Right atrium auricular region (tissue), 2 donors: ENCODE results near the gene PNLIPRP1. TPM values are rescaled to one million over a fixed set of nuclear protein-coding genes. Genes with fewer than 3 reads are reported as not detected.
A peak's percentile ranks its signal among the peaks of the same experiment; 100 is the strongest.

Experiments
- DNase-seq: peaks from one replicate; pipeline ENCODE4 v3.0.0-alpha.2; 2019; ENCODE audit warnings: low spot score
- H3K27ac ChIP-seq, 2 donors: fragments of 200-600 bp; sonication (generic); 1 replicate in 1 of 2; 2 replicates in 1 of 2; pipeline ENCODE4 v1.5.1; 2016 to 2019
- H3K27me3 ChIP-seq, 2 donors: fragments of 200-600 bp; sonication (generic); one replicate each; pipeline versions ENCODE4 v1.5.1 to v1.6.0; 2017 to 2019
- H3K36me3 ChIP-seq: fragments of 200-600 bp; sonication (generic); one replicate; pipeline ENCODE4 v1.5.1; 2016
- H3K4me1 ChIP-seq, 2 donors: fragments of 200-600 bp; sonication (generic); one replicate each; pipeline versions ENCODE4 v1.5.1 to v1.6.0; 2017 to 2019
- H3K4me3 ChIP-seq, 2 donors: fragments of 200-600 bp; sonication (generic); 1 replicate in 1 of 2; 2 replicates in 1 of 2; pipeline ENCODE4 v1.5.1; 2017 to 2019; ENCODE audit warnings: mild to moderate bottlenecking in 1 of 2, moderate library complexity in 1 of 2
- H3K9me3 ChIP-seq, 2 donors: fragments of 200-600 bp; sonication (generic); one replicate each; pipeline ENCODE4 v1.5.1; 2019
- CTCF ChIP-seq, 2 donors: fragments of 200-600 bp; sonication (generic); IDR thresholded peaks; one replicate each; pipeline ENCODE4 v1.5.1; 2019; ENCODE audit warnings: antibody characterized with exemption in 2 of 2
- total RNA-seq, 2 donors: library from RNA; depleted of rRNA; stranded (reverse); fragments of >200 nt; gene quantifications; one replicate each; pipeline ENCODE4 v1.1.0, GENCODE V29; 2016

PNLIPRP1 gene
- total RNA-seq, 2 donors from 2014 or later = not detected

GRCh38 chr10:116648903-116649302, 58.1 kb downstream of the PNLIPRP1 start:
- no peak overlapping the region for H3K4me3 ChIP-seq
- no peaks in the 10 kb centered on the region for H3K4me1 ChIP-seq
- no peak for TF ChIP-seq CTCF (IDR thresholded peaks at IDR 0.05)
- H3K27ac ChIP-seq = no peak overlapping the region
- no peaks in the 10 kb centered on the region for H3K27me3 ChIP-seq
- H3K9me3 ChIP-seq = peaks cover 3 to 12% of the 10 kb centered on the region in 2 donors
- DNase-seq = no peak
- no peaks in the 10 kb centered on the region for H3K36me3 ChIP-seq

GRCh38 chr10:116653885-116654284, 63.1 kb downstream of the PNLIPRP1 start:
- no peak overlapping the region for H3K4me3 ChIP-seq
- H3K4me1 ChIP-seq = no peaks in the 10 kb centered on the region
- H3K27me3 ChIP-seq = no peaks in the 10 kb centered on the region
- no peak overlapping the region for H3K27ac ChIP-seq
- H3K36me3 ChIP-seq = no peaks in the 10 kb centered on the region
- no peak for TF ChIP-seq CTCF (IDR thresholded peaks at IDR 0.05)
- no peak for DNase-seq
- H3K9me3 ChIP-seq = peaks cover 3 to 10% of the 10 kb centered on the region in 2 donors

GRCh38 chr10:116654816-116655215, 64.1 kb downstream of the PNLIPRP1 start:
- Histone ChIP-seq H3K36me3 (no peaks in the 10 kb centered on the region), H3K27me3 (no peaks in the 10 kb centered on the region), H3K4me1 (no peaks in the 10 kb centered on the region), H3K9me3 (peaks cover 0 to 4% of the 10 kb centered on the region in 2 donors), H3K27ac (no peak overlapping the region), H3K4me3 (no peak overlapping the region)
- TF ChIP-seq CTCF (IDR thresholded peaks at IDR 0.05) = peak in 1 of 2 donors; percentile 22
- DNase-seq = no peak

GRCh38 chr10:116655568-116655967, 64.8 kb downstream of the PNLIPRP1 start:
- TF ChIP-seq CTCF (IDR thresholded peaks at IDR 0.05) = no peak
- H3K27me3 ChIP-seq = no peaks in the 10 kb centered on the region
- peak; percentile 28 for DNase-seq
- H3K27ac ChIP-seq = no peak overlapping the region
- no peak overlapping the region for H3K4me3 ChIP-seq
- H3K36me3 ChIP-seq = no peaks in the 10 kb centered on the region
- H3K4me1 ChIP-seq = no peaks in the 10 kb centered on the region
- no peaks in the 10 kb centered on the region for H3K9me3 ChIP-seq

GRCh38 chr10:116656044-116656443, 65.3 kb downstream of the PNLIPRP1 start:
- Histone ChIP-seq H3K4me1 (no peaks in the 10 kb centered on the region), H3K4me3 (no peak overlapping the region), H3K27ac (no peak overlapping the region), H3K36me3 (no peaks in the 10 kb centered on the region), H3K9me3 (no peaks in the 10 kb centered on the region), H3K27me3 (no peaks in the 10 kb centered on the region)
- no peak for DNase-seq
- TF ChIP-seq CTCF (IDR thresholded peaks at IDR 0.05) = no peak

- no peak for DNase-seq
- H3K9me3 ChIP-seq = no peaks in the 10 kb centered on the region
- no peaks in the 10 kb centered on the region for H3K27me3 ChIP-seq
- no peak for TF ChIP-seq CTCF (IDR thresholded peaks at IDR 0.05)
- H3K4me3 ChIP-seq = no peak overlapping the region
- H3K36me3 ChIP-seq = no peaks in the 10 kb centered on the region
- H3K4me1 ChIP-seq = no peaks in the 10 kb centered on the region
- no peak overlapping the region for H3K27ac ChIP-seq
Measured at GRCh38 chr10:116657863-116658551, 67.2 kb downstream of the PNLIPRP1 start.
